Loucy (cell line): ENCODE data around the gene KRT33A.

ENCODE experiments used
- EZH2phosphoT487 ChIP-seq: fragments of 200-600 bp; IDR thresholded peaks from 2 replicates; pipeline ENCODE4 v1.6.1; 2018; ENCODE audit warnings: antibody characterized with exemption, mild to moderate bottlenecking, moderate library complexity, borderline replicate concordance
- TF ChIP-seq, protein P1 (sequence below): fragments of 200-600 bp; sonication (generic); conservative IDR thresholded peaks from 2 replicates; pipeline ENCODE4 v1.5.1; 2014; ENCODE audit warnings: mild to moderate bottlenecking, antibody characterized with exemption, low read length

DNA sequence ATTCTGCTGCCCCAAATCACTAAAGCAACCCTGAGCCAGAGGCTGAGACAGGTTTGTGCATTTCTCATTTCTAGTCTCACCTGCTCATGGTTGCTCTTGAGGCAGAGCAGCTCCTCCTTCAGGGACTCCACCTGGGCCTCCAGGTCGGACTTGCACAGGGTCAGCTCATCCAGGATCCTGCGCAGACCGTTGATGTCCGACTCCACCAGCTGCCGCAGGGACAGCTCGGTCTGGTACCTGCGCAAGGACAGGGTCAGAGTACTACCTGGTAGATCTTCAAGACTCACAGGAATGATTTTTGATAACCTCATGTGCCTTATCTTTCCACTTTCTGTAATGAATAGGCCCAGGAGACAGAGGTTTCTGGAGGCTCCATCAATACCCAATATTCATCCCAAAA lies 45.7 kb upstream of the KRT33A start:
- TF ChIP-seq, protein P1, sequence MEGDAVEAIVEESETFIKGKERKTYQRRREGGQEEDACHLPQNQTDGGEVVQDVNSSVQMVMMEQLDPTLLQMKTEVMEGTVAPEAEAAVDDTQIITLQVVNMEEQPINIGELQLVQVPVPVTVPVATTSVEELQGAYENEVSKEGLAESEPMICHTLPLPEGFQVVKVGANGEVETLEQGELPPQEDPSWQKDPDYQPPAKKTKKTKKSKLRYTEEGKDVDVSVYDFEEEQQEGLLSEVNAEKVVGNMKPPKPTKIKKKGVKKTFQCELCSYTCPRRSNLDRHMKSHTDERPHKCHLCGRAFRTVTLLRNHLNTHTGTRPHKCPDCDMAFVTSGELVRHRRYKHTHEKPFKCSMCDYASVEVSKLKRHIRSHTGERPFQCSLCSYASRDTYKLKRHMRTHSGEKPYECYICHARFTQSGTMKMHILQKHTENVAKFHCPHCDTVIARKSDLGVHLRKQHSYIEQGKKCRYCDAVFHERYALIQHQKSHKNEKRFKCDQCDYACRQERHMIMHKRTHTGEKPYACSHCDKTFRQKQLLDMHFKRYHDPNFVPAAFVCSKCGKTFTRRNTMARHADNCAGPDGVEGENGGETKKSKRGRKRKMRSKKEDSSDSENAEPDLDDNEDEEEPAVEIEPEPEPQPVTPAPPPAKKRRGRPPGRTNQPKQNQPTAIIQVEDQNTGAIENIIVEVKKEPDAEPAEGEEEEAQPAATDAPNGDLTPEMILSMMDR: no peak
- TF ChIP-seq EZH2phosphoT487: no peak
